ENCODE data around the gene GPR89B. TPM values are rescaled to one million over a fixed set of nuclear protein-coding genes. Genes with fewer than 3 reads are reported as not detected.
"Not testable (repeated sequence)": the region's sequence is repeated elsewhere in the genome, so short reads cannot be mapped to it uniquely, and the experiment has no call there.

Gene GPR89B
- total RNA-seq (18.1 TPM), polyA plus RNA-seq (ENCODE audit: insufficient read depth, low read depth, low replicate concordance) (34.2 TPM)
- long read RNA-seq, donor 1, partial matches to known transcripts = 0 of 2 reads
- long read RNA-seq, donor 1, other reads (novel, unspliced or antisense) = 0 of 2 reads
- long read RNA-seq, donor 2, partial matches to known transcripts = 0 of 4 reads
- long read RNA-seq, donor 2, other reads (novel, unspliced or antisense) = 0 of 4 reads
- long read RNA-seq, donor 3, transcript GPR89B-201 (14 exons, 1,934 nt) = major isoform, 6 of 7 reads
- long read RNA-seq, donor 3, partial matches to known transcripts = 0 of 7 reads
- long read RNA-seq, donor 3, other reads (novel, unspliced or antisense) = 0 of 7 reads
- long read RNA-seq, donor 4, partial matches to known transcripts = 0 of 2 reads
- long read RNA-seq, donor 4, other reads (novel, unspliced or antisense) = 0 of 2 reads
- long read RNA-seq, donor 5, partial matches to known transcripts = 0 of 2 reads
- long read RNA-seq, donor 5, other reads (novel, unspliced or antisense) = 0 of 2 reads
- long read RNA-seq, donor 6, transcript GPR89B-201 (14 exons, 1,934 nt) = major isoform, 7 of 8 reads
- long read RNA-seq, donor 6, partial matches to known transcripts = 0 of 8 reads
- long read RNA-seq, donor 6, other reads (novel, unspliced or antisense) = 0 of 8 reads
- long read RNA-seq, donor 7, partial matches to known transcripts = 0 of 2 reads
- long read RNA-seq, donor 7, other reads (novel, unspliced or antisense) = 2 of 2 reads
- long read RNA-seq, donor 8, transcript GPR89B-201 (14 exons, 1,934 nt) = major isoform, 6 of 9 reads
- long read RNA-seq, donor 8, partial matches to known transcripts = 0 of 9 reads
- long read RNA-seq, donor 8, other reads (novel, unspliced or antisense) = 0 of 9 reads
- long read RNA-seq, donor 9, partial matches to known transcripts = 0 of 4 reads
- long read RNA-seq, donor 9, other reads (novel, unspliced or antisense) = 0 of 4 reads
- long read RNA-seq, donor 10, transcript GPR89B-201 (14 exons, 1,934 nt) = major isoform, 7 of 7 reads
- long read RNA-seq, donor 10, partial matches to known transcripts = 0 of 7 reads
- long read RNA-seq, donor 10, other reads (novel, unspliced or antisense) = 0 of 7 reads

GRCh38 chr1:147928236-147929132 is at the start of gene GPR89B:
GPR89B (plus strand) TSS chr1:147928420; CDS start chr1:147928537, 117 bp downstream.
- H3K27me3 ChIP-seq (ENCODE audit: control insufficient read depth, insufficient read depth, low read length); H3K36me3 ChIP-seq (ENCODE audit: control insufficient read depth in 2 of 3, insufficient read depth in 3 of 3, low read length in 3 of 3); H3K4me1 ChIP-seq (ENCODE audit: control insufficient read depth in 2 of 3, insufficient read depth in 2 of 3, low read depth in 1 of 3, low read length in 3 of 3); intact Hi-C loops (cut with DNase I); FAIRE-seq; H3K9me3 ChIP-seq (ENCODE audit: control insufficient read depth in 2 of 3, insufficient read depth in 1 of 3, low read length in 3 of 3): not testable (repeated sequence)
- H3K4me3 ChIP-seq (ENCODE audit: low read length in 3 of 3) = peak within 1 kb of the TSS; percentile 73 to 79 (median 78)
- peak within 1 kb of the TSS; percentile 76 to 88 for H3K27ac ChIP-seq (ENCODE audit: low read depth in 2 of 2, low read length in 2 of 2)
- peak; percentile 94 to 97 (median 96) for DNase-seq
- peak within 1 kb of the TSS; percentile 62 to 77 (median 65) for H3K9ac ChIP-seq (ENCODE audit: low read length in 3 of 3)

GRCh38 chr1:147879911-147880310 is 48.3 kb upstream of the GPR89B start:
- intact Hi-C loops (cut with DNase I) = no loop called here
- no peaks in the 10 kb centered on the region for H3K36me3 ChIP-seq (ENCODE audit: control insufficient read depth in 2 of 3, insufficient read depth in 3 of 3, low read length in 3 of 3)
- FAIRE-seq (no peak), DNase-seq (no peak)
- no peak overlapping the region for H3K27ac ChIP-seq (ENCODE audit: low read depth in 2 of 2, low read length in 2 of 2)
- no peaks in the 10 kb centered on the region for H3K27me3 ChIP-seq (ENCODE audit: control insufficient read depth, insufficient read depth, low read length)
- TF ChIP-seq, protein P1, sequence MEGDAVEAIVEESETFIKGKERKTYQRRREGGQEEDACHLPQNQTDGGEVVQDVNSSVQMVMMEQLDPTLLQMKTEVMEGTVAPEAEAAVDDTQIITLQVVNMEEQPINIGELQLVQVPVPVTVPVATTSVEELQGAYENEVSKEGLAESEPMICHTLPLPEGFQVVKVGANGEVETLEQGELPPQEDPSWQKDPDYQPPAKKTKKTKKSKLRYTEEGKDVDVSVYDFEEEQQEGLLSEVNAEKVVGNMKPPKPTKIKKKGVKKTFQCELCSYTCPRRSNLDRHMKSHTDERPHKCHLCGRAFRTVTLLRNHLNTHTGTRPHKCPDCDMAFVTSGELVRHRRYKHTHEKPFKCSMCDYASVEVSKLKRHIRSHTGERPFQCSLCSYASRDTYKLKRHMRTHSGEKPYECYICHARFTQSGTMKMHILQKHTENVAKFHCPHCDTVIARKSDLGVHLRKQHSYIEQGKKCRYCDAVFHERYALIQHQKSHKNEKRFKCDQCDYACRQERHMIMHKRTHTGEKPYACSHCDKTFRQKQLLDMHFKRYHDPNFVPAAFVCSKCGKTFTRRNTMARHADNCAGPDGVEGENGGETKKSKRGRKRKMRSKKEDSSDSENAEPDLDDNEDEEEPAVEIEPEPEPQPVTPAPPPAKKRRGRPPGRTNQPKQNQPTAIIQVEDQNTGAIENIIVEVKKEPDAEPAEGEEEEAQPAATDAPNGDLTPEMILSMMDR (IDR thresholded peaks at IDR 0.05; ENCODE audit: borderline replicate concordance, extremely low read depth, insufficient read depth) = no peak
- peaks cover 0 to 2% (median 0%) of the 10 kb centered on the region in 3 donors for H3K9me3 ChIP-seq (ENCODE audit: control insufficient read depth in 2 of 3, insufficient read depth in 1 of 3, low read length in 3 of 3)
- no peak overlapping the region for H3K9ac ChIP-seq (ENCODE audit: low read length in 3 of 3)
- H3K4me3 ChIP-seq (ENCODE audit: low read length in 3 of 3) = no peak overlapping the region
- no peaks in the 10 kb centered on the region for H3K4me1 ChIP-seq (ENCODE audit: control insufficient read depth in 2 of 3, insufficient read depth in 2 of 3, low read depth in 1 of 3, low read length in 3 of 3)

DNA sequence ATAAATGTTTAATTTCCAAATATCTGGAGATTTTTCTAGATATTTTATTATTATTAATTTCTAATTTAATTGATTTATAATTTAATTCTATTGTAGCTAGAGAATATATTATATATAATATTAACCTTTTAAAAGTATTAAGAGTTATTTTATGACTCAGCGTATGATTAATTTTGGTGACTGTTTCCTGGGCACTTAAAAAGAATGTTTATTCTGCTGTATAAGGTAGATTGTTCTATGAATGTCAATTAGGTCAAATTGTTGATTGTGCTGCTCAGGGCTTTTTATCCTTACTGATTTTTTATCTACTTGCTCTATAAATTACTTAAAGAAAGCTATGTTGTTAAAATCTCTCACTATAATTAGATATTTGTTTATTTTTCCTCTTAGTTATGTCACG is 45.7 kb upstream of the GPR89B start:
- TF ChIP-seq, protein P1 (IDR thresholded peaks at IDR 0.05; ENCODE audit: borderline replicate concordance, extremely low read depth, insufficient read depth) = no peak
- FAIRE-seq (no peak), DNase-seq (no peak)
- no peak overlapping the region for H3K9ac ChIP-seq (ENCODE audit: low read length in 3 of 3)
- H3K9me3 ChIP-seq (ENCODE audit: control insufficient read depth in 2 of 3, insufficient read depth in 1 of 3, low read length in 3 of 3) = peaks cover 0 to 2% (median 0%) of the 10 kb centered on the region in 3 donors
- intact Hi-C loops (cut with DNase I) = no loop called here
- H3K36me3 ChIP-seq (ENCODE audit: control insufficient read depth in 2 of 3, insufficient read depth in 3 of 3, low read length in 3 of 3) = no peaks in the 10 kb centered on the region
- no peak overlapping the region for H3K4me3 ChIP-seq (ENCODE audit: low read length in 3 of 3)
- no peak overlapping the region for H3K27ac ChIP-seq (ENCODE audit: low read depth in 2 of 2, low read length in 2 of 2)
- no peaks in the 10 kb centered on the region for H3K4me1 ChIP-seq (ENCODE audit: control insufficient read depth in 2 of 3, insufficient read depth in 2 of 3, low read depth in 1 of 3, low read length in 3 of 3)
- no peaks in the 10 kb centered on the region for H3K27me3 ChIP-seq (ENCODE audit: control insufficient read depth, insufficient read depth, low read length)

Data from kidney (tissue), 22 donors.